Frontal cortex (tissue), 4 donors: ENCODE data around the gene SLC17A2. TPM values are rescaled to one million over a fixed set of nuclear protein-coding genes. Genes with fewer than 3 reads are reported as not detected.
A peak's percentile ranks its signal among the peaks of the same experiment; 100 is the strongest.
"Not testable (repeated sequence)": the region's sequence is repeated elsewhere in the genome, so short reads cannot be mapped to it uniquely, and the experiment has no call there.

Experiments used
- DNase-seq, 2 donors: peaks; one replicate each; pipeline ENCODE4 v3.0.0; 2012; ENCODE audit warnings: low spot score in 2 of 2
- FAIRE-seq: peaks from 2 replicates; lab custom pipeline; 2012; peaks lifted over from hg19 to GRCh38; lab: Jason Lieb, UNC
- total RNA-seq: library from RNA; depleted of rRNA; stranded (reverse); fragments of >200 nt; gene quantifications from one replicate; pipeline ENCODE4 v1.2.3, GENCODE V29; 2014
- donor health status: control.
- donor health status: control.
- donor health status: control.

Gene SLC17A2
- total RNA-seq, 1 donor from 2014 or later = not detected

- DNase-seq (no peak), FAIRE-seq (no peak)
These were observed 22.0 kb upstream of the SLC17A2 start for GRCh38 chr6:25952535-25952934.

DNA sequence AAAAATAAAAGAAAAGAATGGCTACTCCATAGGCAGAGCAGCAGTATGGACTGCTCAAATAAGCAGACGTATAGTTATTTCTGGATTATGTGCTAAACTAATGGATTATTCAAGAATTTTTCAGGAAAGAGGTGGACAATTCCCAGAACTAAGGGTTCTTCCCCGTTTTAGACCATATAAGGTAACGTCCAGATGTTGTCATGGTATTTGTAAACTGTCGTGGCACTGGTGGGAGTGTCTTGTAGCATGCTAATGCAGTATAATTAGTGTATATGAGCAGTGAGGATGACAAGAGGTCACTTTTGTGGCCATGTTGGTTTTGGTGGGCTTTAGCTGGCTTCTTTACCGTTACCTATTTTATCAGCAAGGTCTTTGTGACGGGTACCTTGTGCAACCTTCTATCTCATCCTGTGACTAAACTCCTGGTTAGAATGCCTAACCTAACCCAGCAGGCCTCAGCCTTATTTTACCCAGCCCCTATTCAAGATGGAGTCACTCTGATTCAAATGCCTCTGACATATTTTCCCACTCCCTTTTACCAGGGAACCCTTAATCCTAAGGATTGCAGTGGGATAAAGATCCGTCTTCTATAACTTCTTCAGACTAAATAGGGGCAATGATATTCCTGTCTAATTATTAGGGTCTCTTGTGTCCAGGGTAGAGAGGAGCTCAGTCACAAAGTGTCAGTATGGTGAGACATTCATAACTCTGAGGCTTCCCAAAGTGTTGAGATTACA lies 21.0 kb upstream of the SLC17A2 start:
- DNase-seq = no peak
- FAIRE-seq = no peak

DNA sequence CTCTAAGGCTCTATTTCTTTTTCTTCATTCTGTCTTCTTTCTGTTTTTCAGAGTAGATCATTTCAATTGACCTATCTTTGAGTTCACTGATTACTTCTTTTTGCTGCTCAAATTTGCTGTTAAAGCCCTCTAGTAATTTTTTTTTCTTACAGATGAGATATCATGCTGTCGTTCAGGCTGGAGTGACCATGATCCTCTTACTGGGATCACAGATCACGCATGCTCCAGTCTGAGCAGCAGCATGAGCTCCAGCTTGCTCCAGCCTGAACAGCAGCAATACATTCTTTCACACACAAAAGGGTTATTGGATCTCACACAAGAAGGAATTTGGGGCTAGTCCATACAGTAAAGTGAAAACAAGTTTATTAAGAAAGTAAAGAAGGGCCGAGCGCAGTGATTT lies 19.8 kb upstream of the SLC17A2 start:
- DNase-seq = no peak
- FAIRE-seq = no peak

DNA sequence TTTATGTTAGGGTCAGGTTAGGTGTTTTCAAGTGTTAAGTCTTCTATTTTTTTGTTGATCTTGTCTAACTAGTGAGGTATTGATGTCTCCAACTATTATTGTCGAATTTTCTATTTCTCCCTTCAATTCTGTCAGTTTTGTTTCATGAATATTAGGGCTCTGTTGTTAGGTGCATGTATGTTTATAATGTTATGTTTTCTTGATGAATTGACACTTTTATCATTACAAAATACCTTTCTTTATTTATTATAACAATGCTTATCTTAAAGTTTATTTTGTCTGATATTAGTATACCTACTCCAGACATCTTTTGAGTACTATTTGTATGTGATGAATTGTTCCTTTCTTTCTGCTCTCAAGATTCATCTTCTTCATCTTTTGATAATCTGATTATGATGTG lies 19.2 kb upstream of the SLC17A2 start:
- no peak for FAIRE-seq
- no peak for DNase-seq

DNA sequence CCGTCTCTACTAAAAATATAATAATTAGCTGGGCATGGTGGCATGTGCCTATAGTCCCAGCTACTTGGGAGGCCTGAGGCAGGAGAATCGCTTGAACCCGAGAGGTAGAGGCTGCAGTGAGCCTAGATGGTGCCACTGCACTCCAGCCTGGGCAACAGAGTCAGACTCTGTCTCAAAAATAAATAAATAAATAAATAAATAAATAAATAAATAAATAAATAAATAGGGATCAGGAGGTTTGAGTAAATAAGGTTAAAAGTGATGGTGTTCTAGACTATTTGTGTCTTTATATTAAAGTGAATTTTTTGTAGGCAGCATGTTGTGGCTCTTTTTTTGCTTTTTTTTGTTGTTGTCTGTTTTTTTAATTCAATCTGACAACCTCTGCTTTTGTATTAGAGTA lies 17.0 kb upstream of the SLC17A2 start:
- DNase-seq, FAIRE-seq: not testable (repeated sequence)

GRCh38 chr6:25946631-25947030 lies 16.1 kb upstream of the SLC17A2 start:
- FAIRE-seq = no peak
- no peak for DNase-seq

DNA sequence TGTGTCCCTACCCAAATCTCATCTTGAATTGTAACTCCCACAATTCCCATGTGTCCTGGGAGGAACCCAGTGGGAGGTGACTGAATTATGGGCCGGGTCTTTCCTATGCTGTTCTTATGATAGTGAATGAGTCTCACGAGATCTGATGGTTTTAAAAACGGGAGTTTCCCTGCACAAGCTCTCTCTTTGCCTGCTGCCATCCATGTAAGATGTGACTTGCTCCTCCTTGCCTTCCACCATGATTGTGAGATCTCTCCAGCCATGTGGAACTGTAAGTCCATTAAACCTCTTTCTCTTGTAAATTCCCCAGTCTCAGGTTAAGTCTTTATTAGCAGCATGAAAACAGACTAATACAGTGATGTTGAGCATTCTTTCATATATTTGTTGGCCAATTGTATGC lies 15.2 kb upstream of the SLC17A2 start:
- not testable (repeated sequence) for DNase-seq, FAIRE-seq

DNA sequence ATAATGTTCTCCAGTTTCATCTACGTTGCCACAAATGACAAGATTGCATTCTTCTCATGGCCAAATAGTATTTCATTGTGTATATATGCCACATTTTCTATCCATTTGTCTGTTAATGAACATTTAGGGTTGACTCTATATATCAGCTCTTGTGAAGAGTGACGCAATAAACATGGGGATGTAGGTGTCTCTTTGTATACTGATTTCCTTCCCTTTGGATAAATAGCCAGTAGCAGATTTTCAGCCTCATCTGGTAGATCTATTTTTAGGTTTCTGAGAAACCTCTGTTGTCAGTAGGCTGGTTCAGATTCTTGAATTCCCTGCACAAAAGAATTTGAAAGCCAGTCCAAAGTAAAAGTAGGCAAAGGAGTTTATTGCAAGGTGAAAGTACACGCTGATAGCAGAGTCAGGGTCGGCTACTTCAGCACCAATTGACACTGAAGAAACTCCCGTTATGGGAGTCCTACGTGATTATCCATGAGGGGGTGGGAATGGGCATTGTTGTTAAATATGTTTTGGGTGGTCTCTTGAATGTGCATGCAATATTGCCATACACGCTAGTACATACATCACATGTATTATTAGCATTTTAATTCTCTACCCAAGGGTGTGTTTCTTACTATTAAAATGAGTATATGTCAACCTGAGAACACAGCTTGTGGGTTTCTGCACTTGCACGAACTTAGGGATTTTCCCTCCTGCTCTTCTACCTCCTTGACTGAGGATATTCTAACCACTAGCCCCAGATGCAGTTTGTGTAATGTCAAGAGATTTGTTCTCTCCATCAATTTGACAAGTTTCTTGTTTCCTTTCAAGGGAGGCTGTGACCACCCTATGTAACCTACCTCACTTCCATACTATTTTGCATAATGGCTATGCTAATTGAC lies 14.4 kb upstream of the SLC17A2 start:
- DNase-seq (no peak), FAIRE-seq (no peak)

- no peak for DNase-seq
- FAIRE-seq = no peak
These were observed 13.4 kb upstream of the SLC17A2 start for GRCh38 chr6:25943887-25944286.

GRCh38 chr6:25942561-25943147 lies 12.2 kb upstream of the SLC17A2 start:
- FAIRE-seq = peak; percentile 48
- DNase-seq = peak in 1 of 2 donors; percentile 20

- no peak for FAIRE-seq
- no peak for DNase-seq
These were observed 9.1 kb upstream of the SLC17A2 start for GRCh38 chr6:25939593-25939992.

- FAIRE-seq = no peak
- no peak for DNase-seq
These were observed 5.5 kb upstream of the SLC17A2 start for GRCh38 chr6:25935953-25936352.

DNA sequence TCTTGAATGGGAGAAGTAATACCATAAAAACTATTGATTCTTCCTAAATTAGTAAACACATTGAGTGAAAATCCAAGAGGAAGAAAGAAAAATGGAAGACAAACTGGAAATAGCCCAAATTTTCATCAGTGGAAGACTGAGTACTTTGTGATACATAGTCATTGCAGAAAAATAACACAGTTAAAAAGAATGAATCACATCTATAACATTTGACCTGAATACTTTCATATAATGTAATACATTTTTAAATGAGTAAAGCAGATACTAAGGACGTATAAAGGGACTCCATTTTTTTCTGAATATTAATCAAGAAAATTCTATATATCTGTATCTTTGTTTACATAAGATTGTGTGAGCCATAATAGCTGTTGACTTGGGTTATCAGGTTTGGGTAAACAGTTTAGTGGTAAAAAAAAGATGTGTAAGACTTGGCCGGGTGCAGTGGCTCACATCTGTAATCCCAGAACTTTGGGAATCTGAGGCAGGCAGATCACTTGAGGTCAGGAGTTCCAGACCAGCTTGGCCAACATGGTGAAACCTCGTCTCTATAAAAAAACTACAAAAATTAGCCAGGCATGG lies 4.3 kb upstream of the SLC17A2 start:
- no peak for DNase-seq
- no peak for FAIRE-seq

GRCh38 chr6:25934156-25934555 lies 3.7 kb upstream of the SLC17A2 start:
- no peak for DNase-seq
- no peak for FAIRE-seq

DNA sequence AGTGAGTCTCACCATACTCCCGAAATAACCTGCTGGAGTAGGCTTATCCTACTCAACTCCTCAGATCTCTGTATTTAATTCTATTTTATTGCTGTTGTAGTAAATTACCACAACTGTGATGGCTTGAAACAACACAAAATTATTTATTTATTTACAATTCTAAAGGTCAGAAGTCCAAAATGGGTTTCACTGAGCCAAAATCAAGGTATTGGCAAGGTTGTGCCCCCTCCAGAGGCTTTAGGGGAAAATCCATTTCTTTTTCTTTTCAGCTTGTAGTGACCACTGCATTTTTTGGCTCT lies 869 bp upstream of the SLC17A2 start:
- FAIRE-seq (no peak), DNase-seq (no peak)

DNA sequence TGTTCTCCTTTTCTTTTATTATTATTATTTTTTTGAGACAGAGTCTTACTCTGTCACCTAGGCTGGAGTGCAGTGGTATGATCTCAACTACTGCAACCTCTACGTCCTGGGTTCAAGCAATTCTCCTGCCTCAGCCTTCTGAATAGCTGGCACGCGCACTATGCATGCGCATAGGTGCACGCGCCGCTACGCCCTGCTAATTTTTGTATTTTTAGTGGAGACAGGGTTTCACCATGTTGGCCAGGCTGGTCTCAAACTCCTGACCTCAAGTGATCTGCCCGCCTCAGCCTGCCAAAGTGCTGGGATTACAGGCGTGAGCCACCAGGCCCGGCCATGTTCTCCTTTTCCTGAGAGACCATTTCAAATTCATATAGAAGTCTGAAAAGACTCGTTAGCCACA lies 706 bp downstream of the SLC17A2 start:
- DNase-seq, FAIRE-seq: not testable (repeated sequence)

GRCh38 chr6:25928562-25929324 lies 1.7 kb downstream of the SLC17A2 start:
- no peak for DNase-seq
- FAIRE-seq = no peak

GRCh38 chr6:25927756-25928216 lies 2.7 kb downstream of the SLC17A2 start:
- DNase-seq (no peak), FAIRE-seq (no peak)

- no peak for FAIRE-seq
These were observed 3.3 kb downstream of the SLC17A2 start for GRCh38 chr6:25927178-25927577.

GRCh38 chr6:25925876-25926275 lies 4.6 kb downstream of the SLC17A2 start:
- DNase-seq (no peak), FAIRE-seq (no peak)

More at GRCh38 chr6:25927178-25927577, 3.3 kb downstream of the SLC17A2 start:
- no peak for DNase-seq
